GM21526 (cell line): ENCODE data around the gene EXTL1.

Source experiments
- ATAC-seq: cut with Tn5 transposase; IDR thresholded peaks from one replicate; pipeline ENCODE4 v1.9.1; 2021; ENCODE audit warnings: moderate library complexity; ENCODE audit not compliant: unreplicated experiment, low FRiP score

The EXTL1 gene

DNA sequence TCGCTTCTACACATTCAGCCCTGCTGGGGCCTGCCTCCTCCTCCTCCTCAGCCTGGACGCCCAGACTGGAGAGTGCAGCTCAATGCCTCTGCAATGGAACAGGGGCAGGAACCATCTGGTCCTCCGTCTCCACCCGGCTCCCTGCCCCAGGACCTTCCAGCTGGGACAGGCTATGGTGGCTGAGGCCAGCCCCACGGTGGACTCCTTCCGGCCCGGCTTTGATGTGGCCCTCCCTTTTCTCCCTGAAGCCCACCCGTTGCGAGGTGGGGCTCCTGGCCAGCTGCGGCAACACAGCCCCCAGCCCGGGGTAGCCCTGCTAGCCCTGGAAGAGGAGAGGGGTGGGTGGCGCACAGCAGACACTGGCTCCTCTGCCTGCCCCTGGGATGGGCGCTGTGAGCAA, 1.4 kb downstream of the EXTL1 start:
- no peak for ATAC-seq

DNA sequence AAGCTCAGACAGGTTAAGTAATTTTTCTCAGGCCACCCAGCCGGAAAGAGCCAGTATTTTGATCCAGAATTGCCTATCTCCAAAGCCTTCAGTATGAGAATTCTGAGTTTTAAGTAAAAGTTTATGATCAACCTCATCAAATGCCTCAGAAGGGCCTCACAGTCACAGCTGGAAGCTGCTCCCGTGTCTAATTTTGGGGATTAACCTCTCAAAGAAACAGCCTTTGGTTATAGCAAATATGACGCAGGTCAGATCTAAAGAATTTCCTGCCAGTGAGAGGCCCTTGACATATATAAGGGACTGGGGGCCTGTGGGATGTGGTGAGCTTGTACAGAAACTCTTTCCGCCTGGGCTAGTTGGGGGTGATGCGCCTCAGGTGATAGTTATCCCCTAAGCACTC, 2.3 kb downstream of the EXTL1 start:
- ATAC-seq: no peak

DNA sequence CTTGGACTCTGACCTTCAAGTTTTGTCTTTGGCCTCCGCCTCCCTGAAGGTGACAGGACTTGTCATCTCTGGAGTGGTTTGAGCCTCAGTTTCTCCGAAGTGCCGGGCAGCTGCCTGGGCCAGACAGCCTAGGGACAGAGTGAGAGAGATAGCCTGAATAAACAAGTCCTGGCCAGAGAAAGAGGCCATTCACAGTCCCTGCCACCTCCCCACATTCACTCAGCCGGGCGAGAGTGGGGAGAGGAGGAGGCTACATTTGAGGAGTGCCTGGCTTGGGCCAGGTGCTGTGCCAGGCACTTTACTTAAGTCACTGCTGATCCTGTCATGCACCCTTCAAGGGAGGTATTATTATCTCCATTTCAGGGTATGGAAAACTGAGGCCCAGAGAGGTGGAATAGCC, 3.5 kb downstream of the EXTL1 start:
- ATAC-seq: no peak

- ATAC-seq: no peak
These were observed 3.9 kb downstream of the EXTL1 start for GRCh38 chr1:26025517-26025916.

- ATAC-seq: no peak
These were observed 6.3 kb downstream of the EXTL1 start for GRCh38 chr1:26027716-26028489.

GRCh38 chr1:26028490-26028980, 7.0 kb downstream of the EXTL1 start:
- no peak for ATAC-seq

DNA sequence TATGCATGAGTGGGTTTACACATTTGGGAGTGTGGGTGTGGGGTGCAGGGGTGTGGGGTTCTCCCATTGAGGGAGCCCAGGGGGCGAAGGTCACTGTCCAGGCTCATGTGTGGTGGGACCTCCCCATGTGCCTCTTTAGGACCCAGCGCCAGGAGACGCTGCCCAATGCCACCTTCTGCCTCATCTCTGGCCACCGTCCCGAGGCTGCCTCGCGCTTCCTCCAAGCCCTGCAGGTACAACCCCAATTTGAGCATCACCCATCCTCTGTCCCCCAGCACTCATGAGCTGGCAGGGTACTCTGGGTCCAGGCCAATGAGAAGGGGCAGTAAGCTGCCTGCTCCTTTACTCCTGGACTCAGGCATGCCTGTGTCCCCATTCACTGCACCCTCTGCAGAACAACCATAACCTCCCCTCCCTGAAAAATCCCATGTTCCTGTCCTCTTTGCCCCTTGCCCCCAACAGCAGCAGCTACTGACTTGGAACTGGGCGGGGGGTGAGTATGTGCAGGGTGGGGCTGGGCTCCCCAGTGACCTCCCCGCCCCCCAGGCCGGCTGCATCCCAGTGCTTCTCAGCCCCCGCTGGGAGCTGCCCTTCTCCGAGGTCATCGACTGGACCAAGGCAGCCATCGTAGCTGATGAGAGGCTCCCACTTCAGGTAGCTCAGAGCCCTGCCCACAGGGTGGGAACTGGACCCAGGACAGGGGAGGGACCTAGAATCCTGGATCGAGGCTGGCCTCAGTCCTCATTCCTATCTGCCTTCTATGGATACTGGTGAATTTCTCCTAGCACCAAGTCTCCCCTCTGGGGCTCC, 7.7 kb downstream of the EXTL1 start:
- ATAC-seq: no peak

- ATAC-seq: no peak
These were observed 8.4 kb downstream of the EXTL1 start for GRCh38 chr1:26029864-26030481.

- no peak for ATAC-seq
These were observed 9.6 kb downstream of the EXTL1 start for GRCh38 chr1:26031196-26031595.

- no peak for ATAC-seq
These were observed 10.1 kb downstream of the EXTL1 start for GRCh38 chr1:26031611-26032220.

DNA sequence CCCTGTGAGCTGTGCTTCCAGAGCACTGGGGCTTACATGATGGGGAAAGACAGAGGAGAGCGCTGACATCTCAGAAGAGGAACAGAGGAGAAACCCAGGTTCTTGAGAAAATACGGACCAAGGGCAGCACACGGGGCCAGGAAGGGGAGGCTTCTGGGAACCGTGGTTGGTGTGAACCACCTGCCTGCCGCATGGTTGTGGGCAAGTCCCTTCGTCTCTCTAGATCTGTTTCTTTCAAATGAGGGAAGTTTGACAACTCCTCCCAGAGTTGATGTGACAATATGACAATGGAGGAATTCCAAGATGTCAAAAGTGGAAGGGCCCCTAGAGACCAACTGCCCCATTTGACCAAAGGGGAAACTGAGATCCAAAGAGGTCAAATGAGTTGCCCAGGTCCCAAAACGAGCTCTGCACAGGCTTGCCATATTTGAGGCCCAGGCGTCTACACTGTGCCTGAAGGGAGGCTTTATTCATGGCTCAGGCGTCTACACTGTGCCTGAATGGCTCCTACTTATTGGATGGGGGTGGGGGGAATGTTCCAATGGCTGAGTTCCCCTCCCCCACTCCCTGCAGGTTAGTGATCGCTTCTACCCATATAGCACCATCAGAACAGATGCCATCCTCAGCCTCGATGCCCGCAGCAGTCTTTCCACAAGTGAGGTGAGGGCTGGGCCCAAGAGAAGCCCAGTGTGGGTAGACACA, 11.2 kb downstream of the EXTL1 start:
- no peak for ATAC-seq

DNA sequence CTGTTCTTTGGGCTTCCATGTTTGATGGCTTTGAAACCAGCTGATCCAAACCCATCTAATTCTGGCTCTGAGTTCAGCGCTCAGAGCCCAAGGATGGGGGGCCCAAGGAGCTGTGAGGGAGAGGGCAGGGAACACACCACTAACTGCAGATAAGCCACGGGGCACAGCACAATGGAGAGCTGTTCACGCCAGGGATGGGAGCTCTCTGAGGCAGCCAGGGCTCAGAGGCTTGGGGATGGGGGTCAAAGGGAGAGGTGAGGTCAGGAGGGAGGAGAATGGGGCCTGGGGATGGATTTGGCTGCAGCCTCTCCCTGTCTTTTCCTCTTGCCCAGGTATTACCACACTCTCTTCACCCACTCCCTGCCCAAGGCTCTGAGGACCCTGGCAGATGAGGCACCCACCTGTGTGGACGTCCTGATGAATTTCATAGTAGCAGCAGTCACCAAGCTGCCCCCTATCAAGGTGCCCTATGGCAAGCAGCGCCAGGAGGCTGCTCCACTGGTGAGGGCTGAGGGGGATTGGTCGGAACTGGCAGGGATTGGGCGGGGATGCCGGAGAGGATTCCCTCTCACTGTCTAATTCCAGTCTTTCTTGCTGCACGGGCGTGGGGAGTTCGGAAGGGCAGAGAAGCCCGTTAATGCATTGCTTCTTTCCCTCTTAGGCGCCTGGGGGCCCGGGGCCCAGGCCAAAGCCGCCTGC, 13.1 kb downstream of the EXTL1 start:
- ATAC-seq: no peak

- peak; percentile 81 for ATAC-seq
These were observed 13.8 kb downstream of the EXTL1 start for GRCh38 chr1:26035203-26035958.

- peak; percentile 61 for ATAC-seq
These were observed 14.6 kb downstream of the EXTL1 start for GRCh38 chr1:26035959-26036755.

DNA sequence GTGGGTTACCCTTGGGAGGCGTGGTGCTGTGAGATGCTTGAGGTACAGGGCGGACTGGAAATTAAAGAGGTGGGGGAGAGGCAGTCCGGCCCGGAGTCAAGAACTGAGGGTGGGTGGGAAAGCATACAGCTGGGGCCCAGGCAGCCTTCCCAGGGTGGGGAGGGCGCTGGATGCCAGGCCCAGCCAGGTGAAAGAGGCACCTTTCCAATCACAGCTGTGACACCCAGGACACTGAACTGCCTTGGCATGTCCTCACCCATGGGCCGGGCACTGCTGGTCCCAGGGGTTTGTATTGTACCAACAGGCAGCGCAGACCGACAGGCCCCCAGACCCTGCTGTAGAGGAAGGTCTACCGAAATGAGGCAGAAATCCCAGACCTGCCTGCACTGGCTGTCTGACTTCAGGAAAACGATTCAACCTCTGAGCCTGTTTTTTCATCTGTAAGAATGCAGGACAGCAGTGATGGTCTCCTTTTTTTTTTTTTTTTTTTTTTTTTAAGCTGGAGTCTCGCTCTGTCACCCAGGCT, 15.2 kb downstream of the EXTL1 start:
- no peak for ATAC-seq

DNA sequence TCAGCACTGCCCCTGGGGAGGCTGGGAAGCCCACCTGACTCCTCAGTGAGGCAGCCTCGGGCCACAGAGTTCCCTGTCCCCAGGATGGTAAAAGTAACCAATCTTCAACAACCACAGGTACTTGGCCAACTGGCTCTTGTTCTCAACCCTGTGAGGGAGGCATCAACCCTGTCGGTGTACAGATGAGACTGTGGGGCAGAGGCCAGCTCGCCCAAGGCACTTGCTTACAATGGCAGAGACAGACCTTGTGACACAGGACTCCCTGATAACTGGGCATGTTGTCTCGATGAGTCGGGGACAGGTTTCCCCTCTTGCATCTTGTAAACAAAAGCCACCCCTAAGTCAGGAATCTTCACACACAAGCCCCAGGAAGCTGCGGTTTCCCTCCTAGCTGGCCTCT, 16.3 kb downstream of the EXTL1 start:
- no peak for ATAC-seq

DNA sequence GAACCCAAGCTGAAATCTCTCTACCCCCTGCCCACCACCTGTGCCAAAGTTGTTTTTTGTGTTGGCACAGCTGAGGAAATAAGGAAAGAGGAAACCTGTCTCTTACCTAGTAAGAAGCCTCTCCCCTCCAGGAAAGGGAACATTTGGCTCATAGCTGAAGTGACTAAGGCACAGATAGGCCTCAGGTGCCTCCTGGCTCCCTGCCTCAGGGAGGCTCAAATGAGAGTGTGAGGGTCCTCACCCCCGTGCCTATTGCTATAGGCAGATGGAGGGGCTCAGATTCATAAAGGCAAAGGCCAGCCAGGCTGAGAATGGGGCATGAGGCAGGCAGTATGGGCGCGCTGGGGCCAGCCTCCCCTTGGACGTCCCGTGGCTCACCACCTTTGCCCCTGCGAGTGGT, 16.9 kb downstream of the EXTL1 start:
- no peak for ATAC-seq

DNA sequence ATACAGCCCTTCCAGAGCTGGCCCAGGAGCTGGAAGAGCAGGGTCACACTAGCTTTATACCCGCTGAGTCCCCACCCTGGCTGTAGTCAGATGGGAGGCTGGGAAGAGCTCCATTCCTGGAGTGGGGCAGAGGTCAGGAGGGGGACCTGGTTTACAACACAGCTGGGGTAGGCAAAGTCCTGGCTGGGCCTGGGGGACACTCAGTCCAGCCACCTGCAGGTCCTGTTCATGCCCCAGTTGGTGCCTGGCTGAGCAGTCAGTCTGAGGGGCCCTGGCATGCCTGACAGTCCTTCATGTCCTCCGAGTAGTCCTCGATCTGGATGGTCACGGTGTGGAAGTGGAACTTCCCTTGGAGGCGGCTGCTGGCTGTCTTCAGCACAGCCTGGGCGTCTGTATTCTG, 17.3 kb downstream of the EXTL1 start:
- ATAC-seq: no peak
